HS-5 (cell line): ENCODE results near the gene NGLY1.

ENCODE experiments used
- DNase-seq: peaks from one replicate; pipeline ENCODE4 v3.0.0-alpha.2; 2012; ENCODE audit warnings: low read depth

Gene NGLY1

DNA sequence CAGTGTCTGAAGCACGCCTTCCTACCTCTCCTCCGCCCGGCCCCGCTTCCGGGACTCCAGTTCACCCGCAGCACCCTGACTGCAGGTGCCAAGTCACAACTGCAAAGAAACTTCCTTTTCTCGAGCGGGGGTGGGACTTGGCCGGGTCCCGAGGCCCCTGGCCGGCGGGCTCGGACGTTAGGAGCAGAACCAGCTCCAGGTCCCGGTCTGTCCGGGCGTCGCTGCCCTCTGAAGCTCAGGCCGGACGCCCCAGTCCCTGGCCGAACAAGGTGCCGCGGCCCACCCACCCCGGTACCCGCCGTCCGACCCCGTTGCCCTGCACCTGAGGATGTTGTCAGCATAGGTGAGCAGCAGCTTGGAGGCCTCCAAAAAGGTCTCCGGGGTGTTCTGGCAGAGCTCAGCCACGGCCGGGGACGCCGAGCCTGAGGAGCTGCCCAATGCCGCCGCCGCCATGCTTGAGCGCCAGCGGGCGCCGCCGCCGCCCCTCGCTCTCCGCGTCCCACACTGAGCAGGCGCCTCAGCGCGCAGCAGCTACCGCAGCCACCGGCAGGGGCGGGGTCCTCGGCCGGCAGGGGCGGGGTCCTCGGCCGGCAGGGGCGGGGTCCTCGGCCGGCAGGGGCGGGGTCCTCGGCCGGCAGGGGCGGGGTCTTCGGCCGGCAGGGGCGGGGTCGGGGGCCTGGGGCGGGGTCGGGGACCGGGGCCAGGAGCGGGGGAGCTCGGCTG is at the start of gene NGLY1:
Gene NGLY1, minus strand, starts transcription at position 506 of the 723 bp plus-strand sequence. Its CDS starts 53 bp downstream, at position 453.
- peak; percentile 30 for DNase-seq

GRCh38 chr3:25831578-25831977 is 48.3 kb upstream of the NGLY1 start:
- no peak for DNase-seq

GRCh38 chr3:25830373-25831280 is 47.4 kb upstream of the NGLY1 start:
- no peak for DNase-seq

- no peak for DNase-seq
These were observed 43.3 kb upstream of the NGLY1 start for GRCh38 chr3:25826510-25826909.

DNA sequence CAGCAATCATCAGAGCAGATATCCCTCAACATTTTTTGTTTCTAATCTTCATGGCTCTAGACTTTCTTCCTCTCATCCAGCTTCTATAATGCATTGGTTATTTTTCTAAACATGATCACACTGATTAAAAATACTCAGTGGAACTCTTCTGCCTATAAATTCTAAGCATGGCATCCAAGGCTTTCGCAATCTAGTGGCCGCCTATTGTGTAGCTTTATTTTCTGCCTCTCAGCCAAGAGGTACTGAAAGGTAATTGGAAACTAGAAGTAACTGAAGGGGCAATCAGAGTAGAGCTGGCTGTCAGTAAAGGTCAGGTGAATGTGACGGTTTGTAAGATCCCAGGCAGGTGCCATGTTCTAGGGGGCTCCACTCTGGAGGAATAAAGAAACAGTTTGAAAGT is 40.1 kb upstream of the NGLY1 start:
- no peak for DNase-seq

- DNase-seq, result no peak
These were observed 38.7 kb upstream of the NGLY1 start for GRCh38 chr3:25821746-25822573.

DNA sequence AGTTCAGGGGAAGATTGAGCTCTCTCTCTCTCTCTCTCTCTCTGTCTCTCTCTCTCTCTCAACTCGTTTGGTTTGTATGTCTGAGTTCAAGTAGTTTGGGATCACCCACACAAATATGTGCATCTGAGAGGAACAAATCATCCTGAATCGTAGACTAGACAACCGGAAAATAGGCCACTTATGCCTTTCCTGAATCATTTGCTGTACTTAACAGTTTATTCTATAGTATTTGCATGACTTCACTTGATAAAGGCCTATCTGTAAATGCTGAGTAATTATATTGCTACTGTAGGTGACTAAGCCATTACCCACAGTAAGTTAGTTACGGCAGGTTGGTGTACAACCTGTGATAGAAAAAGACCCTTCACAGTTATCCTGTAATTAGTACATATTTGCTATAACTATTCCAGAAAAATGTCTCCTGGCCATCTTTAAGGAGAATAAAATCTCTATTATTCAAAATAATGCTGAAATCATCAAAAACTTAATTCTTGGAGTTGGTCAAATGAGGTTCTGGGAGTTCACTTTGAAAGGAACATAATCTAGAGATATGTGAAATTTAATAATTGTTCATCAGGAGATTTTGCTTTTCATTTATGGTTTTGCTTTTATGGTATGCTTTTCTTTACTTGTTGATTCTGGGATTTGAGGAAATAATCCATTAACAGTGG is 37.7 kb upstream of the NGLY1 start:
- DNase-seq, result no peak

DNA sequence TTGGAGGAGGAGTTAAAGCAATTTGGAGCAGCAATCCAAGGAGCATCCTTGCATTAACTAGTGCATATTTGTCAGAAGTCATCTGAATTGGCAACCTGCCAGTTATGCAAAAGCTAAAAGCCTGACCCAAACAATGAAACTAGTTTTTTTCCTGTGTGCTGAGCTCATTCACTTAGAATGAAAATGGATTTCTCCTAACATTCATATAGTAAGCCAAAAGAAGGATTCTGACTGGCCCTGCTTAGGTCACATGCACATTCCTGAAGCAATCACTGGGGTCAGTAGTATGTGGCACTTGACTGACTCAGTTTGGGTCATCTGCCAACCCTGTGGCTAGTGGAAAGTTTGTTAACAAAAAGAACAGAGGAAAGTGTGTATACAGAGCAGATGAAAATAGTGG is 37.1 kb upstream of the NGLY1 start:
- peak; percentile 94 for DNase-seq

DNA sequence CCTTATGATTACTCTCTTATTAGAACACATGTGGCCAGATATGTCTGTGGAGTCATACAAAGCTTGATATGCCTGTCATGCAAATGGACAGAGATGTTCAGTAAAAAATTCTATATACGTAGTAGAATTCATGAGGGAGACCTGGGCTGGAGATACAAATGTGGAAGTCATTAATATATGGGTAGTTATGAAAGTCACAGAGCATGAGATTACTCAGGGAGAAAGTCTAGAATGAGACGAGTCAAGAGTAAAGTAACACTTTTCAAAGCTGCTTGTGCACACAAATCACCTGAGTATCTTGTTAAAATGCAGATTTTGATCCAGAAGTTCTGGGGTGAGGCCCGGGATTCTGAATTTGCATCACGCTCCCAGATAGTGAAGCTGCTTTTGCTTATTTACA is 35.1 kb upstream of the NGLY1 start:
- no peak for DNase-seq

GRCh38 chr3:25817638-25818037 is 34.4 kb upstream of the NGLY1 start:
- no peak for DNase-seq

- no peak for DNase-seq
These were observed 33.9 kb upstream of the NGLY1 start for GRCh38 chr3:25817107-25817506.

DNA sequence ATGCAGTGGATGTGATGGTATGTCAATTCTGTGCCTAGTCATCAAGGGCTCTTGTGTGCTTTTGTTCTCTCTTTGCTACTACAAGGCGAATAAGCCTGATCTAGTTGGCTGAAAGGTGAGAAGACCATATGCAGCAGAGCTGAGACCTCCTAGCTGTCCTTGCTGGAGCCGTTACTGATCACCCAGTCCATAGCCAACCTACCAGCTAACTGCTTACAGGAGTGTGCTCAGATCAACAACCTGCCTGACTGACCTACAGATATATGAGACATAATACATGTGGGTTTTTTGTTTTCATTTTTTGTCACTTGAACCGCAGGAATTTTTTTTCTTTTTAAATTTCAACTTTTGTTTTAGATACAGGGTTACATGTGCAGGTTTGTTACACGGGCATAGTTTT is 29.4 kb upstream of the NGLY1 start:
- no peak for DNase-seq

DNA sequence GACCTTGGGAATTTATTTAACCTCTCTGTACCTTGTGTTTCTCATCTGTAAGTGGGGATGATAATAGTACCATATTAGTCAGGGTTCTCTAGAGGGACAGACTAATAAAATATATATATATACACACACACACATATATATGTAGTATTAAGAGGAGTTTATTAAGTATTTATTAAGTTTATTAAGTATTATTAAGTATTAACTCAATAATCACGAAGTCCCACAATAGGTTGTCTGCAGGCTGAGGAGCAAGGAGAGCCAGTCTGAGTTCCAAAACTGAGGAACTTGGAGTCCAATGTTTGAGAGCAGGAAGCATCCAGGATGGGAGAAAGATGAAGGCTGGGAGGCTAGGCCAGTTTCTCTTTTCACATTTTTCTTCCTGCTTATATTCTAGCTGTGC is 21.4 kb upstream of the NGLY1 start:
- DNase-seq, result no peak

DNA sequence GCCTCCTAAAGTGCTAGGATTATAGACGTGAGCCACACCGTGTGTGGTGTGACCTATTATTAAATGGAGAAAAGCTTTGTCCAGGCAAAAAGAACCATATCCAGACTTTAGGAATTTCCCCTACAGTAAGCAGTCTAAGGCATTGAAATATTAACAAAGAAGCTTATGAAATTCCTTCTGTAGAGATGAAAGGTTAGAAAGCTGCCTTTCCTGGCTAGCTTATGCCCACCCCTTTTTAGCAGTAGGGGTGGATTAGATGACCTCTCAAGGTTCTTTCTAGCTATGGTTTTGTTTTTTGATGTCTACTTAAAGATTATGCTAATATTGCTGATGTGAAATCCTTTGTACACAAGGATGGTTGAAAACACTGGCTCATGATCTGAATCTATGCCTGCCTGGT is 20.6 kb upstream of the NGLY1 start:
- DNase-seq, result no peak

DNA sequence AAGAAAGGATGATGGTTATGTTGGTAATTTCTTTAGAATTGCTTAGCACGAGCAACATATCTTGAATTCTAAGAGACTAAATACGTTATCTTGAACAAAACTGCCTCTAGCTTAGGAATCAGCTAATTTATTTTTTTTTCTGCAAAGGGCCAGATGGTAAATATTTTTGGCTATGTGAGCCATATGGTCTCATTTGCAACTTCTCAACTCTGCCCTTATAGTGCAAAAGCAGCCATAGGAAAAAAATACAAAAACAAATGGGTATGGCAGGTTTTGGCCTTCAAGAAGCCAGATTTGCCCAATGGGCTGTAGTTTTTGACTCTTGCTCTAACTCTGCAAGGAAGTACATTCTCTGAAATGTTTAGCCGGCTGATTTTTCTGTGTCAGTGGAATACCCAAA is 18.5 kb upstream of the NGLY1 start:
- DNase-seq, result no peak

DNA sequence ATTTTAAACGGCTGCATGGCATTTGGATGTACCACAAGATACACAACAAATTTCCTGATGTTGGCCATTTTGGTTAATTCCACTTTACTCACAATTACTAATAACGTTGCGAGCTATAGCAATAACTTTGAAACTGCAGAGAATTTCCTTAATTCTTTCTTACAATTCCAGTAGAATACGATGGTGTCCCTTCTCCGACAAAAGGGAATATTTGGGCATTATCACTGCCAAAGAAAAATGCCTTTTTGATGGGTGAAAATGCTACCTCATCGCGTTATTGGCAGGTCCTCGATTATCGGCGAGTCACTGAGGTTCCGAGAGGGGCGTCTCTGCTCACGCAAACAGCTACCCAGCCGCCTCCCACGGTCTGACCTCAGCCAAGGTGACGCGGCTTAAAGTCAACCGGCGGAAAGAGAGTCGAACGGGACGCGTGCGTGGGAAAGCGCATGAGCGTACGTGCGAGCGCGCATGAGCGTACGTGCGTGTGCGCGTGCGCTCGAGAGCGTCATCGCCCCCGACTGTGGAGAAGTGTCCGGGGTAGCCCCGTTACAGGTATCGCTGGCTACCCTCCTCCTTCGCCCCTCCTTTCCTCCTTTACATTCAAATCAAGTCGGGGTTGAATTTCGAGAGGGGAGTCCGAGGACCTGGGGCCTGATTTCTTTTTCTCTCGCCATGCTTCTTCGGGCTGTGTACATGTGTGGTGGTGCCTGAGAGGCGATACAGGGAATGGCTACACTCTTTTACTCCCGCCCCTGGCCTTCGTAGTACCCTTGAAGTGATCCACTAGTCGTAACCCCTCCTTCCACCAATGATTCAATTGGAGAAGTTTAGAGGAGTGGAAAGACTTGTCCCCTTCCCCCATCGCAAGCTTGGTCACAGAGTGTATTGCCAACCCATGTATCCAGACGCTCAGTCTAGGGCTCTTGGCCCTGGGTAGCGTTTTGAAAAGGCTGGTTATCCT is 6.6 kb upstream of the NGLY1 start, which contains the start of gene OXSM:
Gene OXSM, plus strand, starts transcription at position 495 of the 961 bp plus-strand sequence. CDS start 931 bp downstream, outside the sequence.
- DNase-seq, result peak; percentile 67

DNA sequence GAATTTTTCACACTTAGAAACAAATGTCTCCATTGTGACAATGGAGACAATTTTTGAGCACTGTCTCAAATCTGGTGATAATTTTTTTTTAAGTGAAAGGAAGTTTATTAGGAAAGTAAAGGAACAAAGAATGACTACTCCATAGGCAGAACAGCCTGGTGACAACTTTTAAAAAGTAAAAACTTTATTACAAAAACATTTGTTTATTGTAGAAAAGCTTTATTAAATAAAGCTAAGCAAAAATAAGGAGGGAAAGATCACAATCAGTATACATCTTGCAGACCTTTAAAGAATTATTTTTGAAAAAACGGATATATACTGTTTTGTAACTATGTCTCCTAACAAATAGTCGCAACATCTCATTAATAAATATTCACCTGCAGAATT is 6.0 kb upstream of the NGLY1 start:
- no peak for DNase-seq

- DNase-seq, result no peak
These were observed 4.4 kb upstream of the NGLY1 start for GRCh38 chr3:25787689-25788088.

DNA sequence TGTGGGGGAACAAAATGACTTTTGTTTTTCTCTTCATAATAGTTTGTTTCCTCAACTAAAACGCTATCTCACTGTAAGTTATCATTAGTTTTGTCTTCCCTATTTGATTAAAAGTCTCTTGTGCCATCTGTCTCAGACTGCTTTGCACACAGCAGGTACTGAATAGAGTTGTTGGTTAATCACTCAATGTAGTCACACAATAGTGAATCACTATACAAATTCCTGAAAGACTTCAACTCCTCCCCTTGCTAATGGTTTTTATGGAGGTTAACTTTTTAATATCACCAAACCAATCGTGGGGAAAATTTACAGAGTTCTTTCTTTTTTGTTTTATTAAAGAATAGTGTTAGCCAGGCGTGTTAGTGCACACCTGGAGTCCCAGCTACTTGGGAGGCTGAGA is 2.6 kb upstream of the NGLY1 start:
- DNase-seq, result no peak

DNA sequence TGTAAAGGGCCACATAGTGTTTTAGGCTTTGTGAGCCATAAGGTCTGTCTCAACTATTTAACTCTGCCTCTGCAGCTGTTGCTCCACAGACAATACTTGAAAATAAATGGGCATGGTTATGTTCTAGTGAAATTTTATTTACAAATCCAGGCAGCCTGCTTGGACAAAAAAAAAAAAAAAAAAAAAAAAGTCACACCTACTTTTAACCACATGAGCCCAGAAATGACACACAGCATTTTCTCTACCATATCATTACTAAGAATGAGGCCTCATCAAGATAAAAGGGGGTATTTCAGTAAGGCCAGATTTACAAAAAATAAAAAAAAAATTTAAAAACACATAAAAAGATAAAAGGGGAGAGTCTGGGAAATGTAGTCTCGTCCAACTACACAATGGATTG is 1.7 kb upstream of the NGLY1 start:
- no peak for DNase-seq
